HCEC 1CT (cell line): ENCODE data around the gene ZNF470.

ENCODE experiments used
- DNase-seq: peaks from one replicate; pipeline ENCODE4 v3.0.0-alpha.2; 2017

ZNF470 gene

DNA sequence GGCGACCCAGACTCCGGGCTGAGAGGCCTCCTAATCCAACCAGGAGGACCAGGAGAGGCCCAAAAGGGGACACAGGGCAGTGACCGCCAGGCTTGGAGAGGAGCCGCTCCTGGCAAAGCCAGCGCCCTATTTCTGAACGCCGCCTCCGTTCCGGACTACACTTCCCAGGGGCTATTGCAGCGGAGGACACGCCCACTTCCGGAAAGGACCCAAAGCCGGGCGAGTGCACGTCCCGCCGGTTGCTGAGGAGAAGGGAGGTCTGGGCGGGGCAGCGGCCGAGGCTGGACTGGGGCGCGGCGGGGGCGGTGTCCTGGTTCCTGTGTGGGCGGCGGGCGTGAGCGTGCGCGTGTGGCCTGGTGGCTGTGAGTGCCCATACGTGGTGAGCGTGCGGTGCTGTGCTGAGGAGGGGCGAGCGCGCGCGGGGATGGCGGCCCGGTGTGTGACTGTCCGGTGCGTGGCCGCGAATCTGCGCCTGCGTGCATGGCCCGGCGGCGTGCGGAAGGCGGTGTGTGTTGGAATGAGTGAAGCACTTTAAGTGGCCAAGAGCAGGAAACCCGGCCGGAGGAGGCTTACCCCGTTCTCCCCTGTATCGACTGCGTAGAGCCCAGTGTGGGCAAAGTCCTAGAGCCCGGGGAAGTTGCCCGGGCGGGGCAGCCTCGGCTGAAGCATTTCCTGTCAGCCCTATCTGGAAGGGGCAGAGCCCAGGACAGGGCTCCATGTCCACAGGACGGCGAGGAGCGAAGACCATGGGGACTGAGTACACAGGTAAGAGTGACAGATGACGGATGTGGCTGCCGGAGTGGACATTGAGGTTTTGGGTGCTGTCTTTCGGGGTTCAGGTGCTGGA lies at the start of gene ZNF470:
Gene ZNF470 (plus strand): TSS at position 195 of the 847 bp plus-strand sequence. CDS start 2,844 bp downstream, outside the sequence.
- peak; percentile 81 for DNase-seq

- DNase-seq: no peak
Observed at GRCh38 chr19:56525214-56525860, 41.9 kb upstream of the ZNF470 start.

GRCh38 chr19:56537442-56537841 lies 29.8 kb upstream of the ZNF470 start:
- no peak for DNase-seq

- peak; percentile 74 for DNase-seq
Observed at GRCh38 chr19:56538254-56538760, 29.0 kb upstream of the ZNF470 start.

DNA sequence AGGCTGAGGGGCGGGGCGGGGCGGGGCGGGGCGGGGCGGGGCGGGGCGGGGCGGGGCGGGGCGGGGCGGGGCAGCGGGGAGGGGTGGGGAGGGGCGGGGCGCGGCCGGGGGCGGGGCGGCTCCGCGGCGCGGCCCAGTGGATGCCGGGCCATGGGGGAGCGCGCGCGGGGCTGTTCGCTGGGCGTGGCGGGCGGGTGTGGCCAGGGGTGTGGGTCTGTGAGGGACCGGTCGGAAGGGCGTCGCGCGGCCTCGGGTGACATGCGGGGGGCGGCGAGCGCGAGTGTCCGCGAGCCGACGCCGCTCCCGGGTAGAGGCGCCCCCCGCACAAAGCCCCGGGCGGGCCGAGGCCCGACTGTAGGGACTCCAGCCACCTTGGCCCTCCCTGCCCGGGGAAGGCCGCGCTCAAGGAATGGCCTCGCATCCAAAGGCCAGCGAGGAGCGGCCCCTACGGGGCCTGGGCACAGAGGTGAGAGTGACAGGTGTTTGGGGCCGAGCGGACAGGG lies 28.5 kb upstream of the ZNF470 start, which contains the start of gene ZFP28:
Gene ZFP28 (plus strand): TSS at position 188 of the 503 bp plus-strand sequence. CDS start 71 bp downstream, at position 259.
- DNase-seq: no peak

- DNase-seq: no peak
Observed at GRCh38 chr19:56543776-56544175, 23.5 kb upstream of the ZNF470 start.

DNA sequence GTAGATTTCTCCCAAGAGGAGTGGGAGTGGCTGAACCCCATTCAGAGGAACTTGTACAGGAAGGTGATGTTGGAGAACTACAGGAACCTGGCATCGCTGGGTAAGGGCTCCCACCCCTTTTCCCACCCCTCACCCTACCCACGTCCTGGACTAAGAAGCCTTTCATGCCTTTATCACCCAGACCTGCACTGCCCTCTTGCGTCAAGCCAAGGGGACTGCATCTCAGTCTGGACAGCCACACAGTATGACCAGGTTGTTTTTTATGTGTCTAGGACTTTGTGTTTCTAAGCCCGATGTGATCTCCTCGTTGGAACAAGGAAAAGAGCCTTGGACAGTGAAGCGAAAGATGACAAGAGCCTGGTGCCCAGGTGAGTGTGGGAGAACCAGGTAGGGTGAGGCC lies 19.7 kb upstream of the ZNF470 start:
- no peak for DNase-seq

GRCh38 chr19:56554272-56554869 lies 12.9 kb upstream of the ZNF470 start:
- no peak for DNase-seq

DNA sequence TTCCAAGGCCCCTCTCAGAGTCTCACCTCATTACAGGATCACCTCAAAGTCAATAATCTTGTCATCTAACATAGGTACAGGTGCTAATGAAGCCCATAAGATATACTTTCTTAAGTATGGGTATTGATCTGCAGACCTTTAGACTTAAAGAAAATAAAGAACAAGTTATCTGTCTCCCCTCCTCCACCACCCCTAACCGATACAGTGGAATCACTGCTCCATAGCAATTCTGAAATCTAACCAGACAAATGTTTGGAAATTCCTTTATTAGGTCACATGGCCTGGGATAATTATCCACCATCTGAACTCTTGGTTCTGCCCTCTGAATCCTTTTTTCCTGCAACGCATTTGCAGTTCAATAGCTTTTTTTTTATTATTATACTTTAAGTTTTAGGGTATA lies 4.5 kb upstream of the ZNF470 start:
- DNase-seq: no peak

GRCh38 chr19:56566904-56567273 lies 379 bp upstream of the ZNF470 start:
- no peak for DNase-seq

DNA sequence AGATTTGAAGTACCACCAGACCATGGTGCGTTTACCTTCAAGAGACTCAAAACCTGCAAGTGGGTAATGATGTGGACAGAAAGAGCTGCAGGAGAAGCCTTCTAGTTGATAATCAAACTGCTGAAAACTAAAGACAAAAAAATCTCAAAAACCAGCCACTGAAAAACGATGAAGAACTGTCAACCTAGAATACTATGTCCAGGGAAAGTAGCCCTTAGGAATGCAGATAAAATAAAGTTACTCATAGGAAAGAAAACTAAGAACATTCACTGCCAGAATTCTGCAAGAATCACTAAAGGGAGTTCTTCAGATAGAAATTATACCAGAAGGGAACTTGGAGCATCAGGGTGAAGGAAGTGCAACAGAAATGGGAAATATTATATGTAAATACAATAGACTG lies 5.3 kb downstream of the ZNF470 start:
- no peak for DNase-seq

- DNase-seq: no peak
Observed at GRCh38 chr19:56573914-56574313, 6.6 kb downstream of the ZNF470 start.

- DNase-seq: no peak
Observed at GRCh38 chr19:56577719-56578602, 10.7 kb downstream of the ZNF470 start.

DNA sequence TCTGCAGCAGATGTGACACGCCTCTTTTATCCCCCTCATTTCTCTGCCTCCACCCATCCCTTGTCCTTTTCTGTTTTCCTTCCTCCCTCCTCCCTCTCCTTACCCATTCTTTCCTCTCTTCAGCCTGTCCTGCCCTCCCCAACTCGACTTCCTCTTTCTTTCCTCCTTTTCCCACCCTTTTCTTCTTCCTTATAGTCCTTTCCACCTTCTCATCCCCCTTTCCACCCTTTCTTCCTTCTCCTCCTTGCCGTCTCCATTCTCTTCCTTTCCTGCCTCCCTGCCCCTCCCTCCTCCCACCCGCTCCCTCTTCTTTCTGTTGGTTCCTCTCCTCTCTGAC lies 27.1 kb downstream of the ZNF470 start:
- no peak for DNase-seq

- DNase-seq: peak; percentile 76
Observed at GRCh38 chr19:56594783-56595547, 27.7 kb downstream of the ZNF470 start, which contains the start of gene ZNF71. Gene ZNF71 (plus strand): TSS chr19:56595302. CDS start chr19:56601559, 6,257 bp downstream.

DNA sequence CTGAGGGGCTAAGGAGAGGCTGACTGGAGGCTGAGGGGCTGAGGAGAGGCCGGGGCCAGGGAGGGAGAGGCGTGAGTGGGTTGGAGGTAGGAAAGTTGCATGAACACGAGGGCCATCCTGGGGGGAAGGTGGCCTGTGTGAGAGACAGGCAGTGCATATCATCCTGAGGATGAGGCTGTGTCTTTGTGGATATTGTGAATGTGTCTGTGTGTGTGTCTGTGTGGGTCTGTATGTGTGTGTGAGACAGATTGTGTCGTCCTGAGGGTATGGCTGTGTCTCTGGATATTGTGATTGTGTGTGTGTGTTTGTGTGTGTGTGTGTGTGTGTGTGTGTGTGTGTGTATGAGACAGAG lies 28.3 kb downstream of the ZNF470 start:
- no peak for DNase-seq

- DNase-seq: no peak
Observed at GRCh38 chr19:56596676-56597075, 29.4 kb downstream of the ZNF470 start.

GRCh38 chr19:56597696-56598095 lies 30.4 kb downstream of the ZNF470 start:
- no peak for DNase-seq

DNA sequence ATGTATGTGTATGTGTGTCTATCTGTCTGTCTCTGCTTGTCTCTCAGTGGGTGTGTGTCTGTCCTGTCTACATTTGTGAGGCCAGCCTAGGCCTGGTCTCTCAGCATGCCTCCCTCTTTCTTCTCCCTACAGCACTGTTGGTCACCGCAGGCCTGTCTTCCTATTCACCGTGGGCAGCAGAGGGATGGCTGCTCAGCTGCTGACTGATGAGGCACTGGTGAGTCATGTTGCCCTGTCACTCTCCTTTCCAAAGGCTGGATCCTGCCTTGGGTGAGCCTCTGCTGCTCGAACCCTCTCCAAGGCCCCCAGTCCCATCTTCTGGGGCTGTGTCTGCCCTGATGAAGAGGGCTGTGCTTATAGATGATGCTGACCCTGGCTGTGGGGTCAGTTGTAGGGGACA lies 34.1 kb downstream of the ZNF470 start:
- DNase-seq: peak; percentile 7

DNA sequence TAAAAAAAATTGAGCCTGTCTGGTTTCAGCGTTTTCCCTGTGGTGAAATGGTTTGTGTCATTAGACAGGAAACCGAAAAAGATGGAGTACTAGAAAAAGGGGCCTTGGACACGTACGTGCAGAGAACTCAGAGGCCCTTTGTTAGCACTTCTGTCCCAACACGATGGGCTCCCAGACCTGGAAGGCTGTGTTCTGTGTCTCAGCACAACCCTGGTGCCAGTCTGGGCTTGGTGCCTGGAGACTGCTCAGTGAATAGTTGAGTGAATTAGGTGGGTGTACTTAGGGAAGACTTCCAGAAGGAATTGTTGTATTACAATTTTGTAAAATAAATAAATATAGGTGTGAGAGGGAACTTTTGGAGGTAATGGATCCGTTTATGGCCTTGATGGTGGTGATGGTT lies 36.6 kb downstream of the ZNF470 start:
- DNase-seq: no peak

GRCh38 chr19:56608274-56608964 lies 41.2 kb downstream of the ZNF470 start:
- DNase-seq: no peak
